Loucy (cell line): ENCODE results near the gene MXRA8.

Source experiments
- CTCF ChIP-seq: fragments of 200-600 bp; sonication (generic); conservative IDR thresholded peaks from 2 replicates; pipeline ENCODE4 v1.5.1; 2014; ENCODE audit warnings: mild to moderate bottlenecking, antibody characterized with exemption, low read length
- EZH2phosphoT487 ChIP-seq: fragments of 200-600 bp; IDR thresholded peaks from 2 replicates; pipeline ENCODE4 v1.6.1; 2018; ENCODE audit warnings: antibody characterized with exemption, mild to moderate bottlenecking, moderate library complexity, borderline replicate concordance

- TF ChIP-seq CTCF (no peak), EZH2phosphoT487 (no peak)
Measured at GRCh38 chr1:1343811-1344421, 14.4 kb downstream of the MXRA8 start.
